Subcutaneous abdominal adipose tissue (tissue), 5 donors: Measurements from ENCODE around the gene IQCF2.
"Not testable (repeated sequence)": the region's sequence is repeated elsewhere in the genome, so short reads cannot be mapped to it uniquely, and the experiment has no call there.

Experiments used
- H3K27ac ChIP-seq: one replicate; pipeline ENCODE4 v1.7.0; 2013; ENCODE audit warnings: low read depth, mild to moderate bottlenecking, inconsistent platforms, low read length, moderate library complexity
- H3K27me3 ChIP-seq, 5 donors: one replicate each; pipeline ENCODE4 v1.7.0; 2013; ENCODE audit warnings: low read length in 5 of 5, inconsistent platforms in 1 of 5; ENCODE audit not compliant: control insufficient read depth in 5 of 5, insufficient read depth in 4 of 5
- H3K36me3 ChIP-seq, 5 donors: one replicate each; pipeline ENCODE4 v1.7.0; 2013; ENCODE audit warnings: low read length in 5 of 5; ENCODE audit not compliant: control insufficient read depth in 5 of 5, insufficient read depth in 5 of 5
- H3K4me1 ChIP-seq, 5 donors: one replicate each; pipeline ENCODE4 v1.7.0; 2013; ENCODE audit warnings: low read length in 5 of 5, mild to moderate bottlenecking in 3 of 5, moderate library complexity in 1 of 5; ENCODE audit not compliant: control insufficient read depth in 5 of 5, insufficient read depth in 5 of 5
- H3K4me3 ChIP-seq, 5 donors: one replicate each; pipeline ENCODE4 v1.7.0; 2013; ENCODE audit warnings: low read length in 5 of 5, low read depth in 1 of 5
- H3K9ac ChIP-seq, 5 donors: one replicate each; pipeline ENCODE4 v1.7.0; 2013; ENCODE audit warnings: low read length in 5 of 5, mild to moderate bottlenecking in 4 of 5, moderate library complexity in 3 of 5
- H3K9me3 ChIP-seq, 5 donors: one replicate each; pipeline ENCODE4 v1.7.0; 2013; ENCODE audit warnings: low read length in 5 of 5; ENCODE audit not compliant: control insufficient read depth in 5 of 5
- donor health status: healthy.
- donor health status: healthy.
- donor health status: healthy.
- donor health status: healthy.
- donor health status: healthy.

Gene IQCF2

DNA sequence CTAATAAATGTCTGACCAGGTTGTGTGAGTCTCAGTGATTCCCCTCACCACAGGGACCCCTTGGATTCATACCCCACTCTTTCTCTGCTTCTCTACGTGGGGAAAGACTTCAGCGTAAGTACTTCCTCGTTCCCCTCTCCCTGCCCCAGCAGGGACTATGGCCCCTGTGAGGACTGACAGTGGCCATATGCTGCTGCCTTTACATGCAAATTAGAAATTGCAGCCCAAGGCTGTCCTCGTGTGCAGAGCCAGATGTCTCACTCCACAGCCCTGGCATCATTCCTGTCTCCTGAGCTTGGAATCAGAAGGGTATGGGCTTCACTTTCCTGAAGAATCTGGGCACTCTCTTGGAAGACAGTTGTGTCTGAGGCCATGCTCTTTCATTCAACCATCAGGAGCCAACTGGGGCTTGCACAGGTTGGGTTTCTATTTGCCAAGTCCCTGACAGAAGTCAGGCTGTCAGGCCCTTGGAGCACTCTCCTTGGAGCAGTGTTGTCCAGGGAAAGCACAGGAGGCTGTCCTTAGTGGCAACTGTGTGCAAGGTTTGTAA is 30.5 kb upstream of the IQCF2 start:
- Histone ChIP-seq H3K4me1 (no peaks in the 10 kb centered on the region), H3K4me3 (no peak overlapping the region), H3K36me3 (no peaks in the 10 kb centered on the region), H3K27me3 (peaks cover 0 to 3% (median 0%) of the 10 kb centered on the region in 5 donors), H3K27ac (no peak overlapping the region), H3K9ac (no peak overlapping the region), H3K9me3 (peaks cover 0 to 21% (median 12%) of the 10 kb centered on the region in 5 donors)

- H3K36me3 ChIP-seq = no peaks in the 10 kb centered on the region
- H3K4me1 ChIP-seq = no peaks in the 10 kb centered on the region
- H3K9ac ChIP-seq = no peak overlapping the region
- H3K27me3 ChIP-seq = peaks cover 0 to 4% (median 0%) of the 10 kb centered on the region in 5 donors
- H3K4me3 ChIP-seq = no peak overlapping the region
- H3K27ac ChIP-seq = no peak overlapping the region
- no peaks in the 10 kb centered on the region for H3K9me3 ChIP-seq
Measured at GRCh38 chr3:51836606-51837005, 24.8 kb upstream of the IQCF2 start.

DNA sequence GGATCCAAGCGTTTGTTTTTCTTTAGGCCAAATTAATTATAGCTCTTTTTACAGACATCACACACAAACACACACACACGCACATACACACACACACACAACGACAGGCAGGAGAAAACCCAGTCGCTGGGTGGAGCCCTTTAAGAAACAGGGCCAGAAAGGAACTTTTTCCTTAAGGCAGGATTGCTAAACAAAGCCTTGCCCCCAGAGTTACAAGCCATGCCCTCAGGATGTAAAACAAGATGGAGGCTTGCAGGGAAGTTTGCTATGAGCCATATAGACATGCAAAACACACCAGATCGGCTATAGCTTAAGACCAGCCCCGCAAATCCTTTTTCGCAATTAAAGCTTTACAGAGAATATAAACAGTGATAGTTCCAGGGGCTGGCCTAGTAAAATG is 16.3 kb upstream of the IQCF2 start:
- no peaks in the 10 kb centered on the region for H3K4me1 ChIP-seq
- no peak overlapping the region for H3K4me3 ChIP-seq
- no peak overlapping the region for H3K9ac ChIP-seq
- H3K36me3 ChIP-seq = no peaks in the 10 kb centered on the region
- no peak overlapping the region for H3K27ac ChIP-seq
- peaks cover 0 to 2% (median 0%) of the 10 kb centered on the region in 5 donors for H3K27me3 ChIP-seq
- peaks cover 0 to 14% (median 3%) of the 10 kb centered on the region in 5 donors for H3K9me3 ChIP-seq

DNA sequence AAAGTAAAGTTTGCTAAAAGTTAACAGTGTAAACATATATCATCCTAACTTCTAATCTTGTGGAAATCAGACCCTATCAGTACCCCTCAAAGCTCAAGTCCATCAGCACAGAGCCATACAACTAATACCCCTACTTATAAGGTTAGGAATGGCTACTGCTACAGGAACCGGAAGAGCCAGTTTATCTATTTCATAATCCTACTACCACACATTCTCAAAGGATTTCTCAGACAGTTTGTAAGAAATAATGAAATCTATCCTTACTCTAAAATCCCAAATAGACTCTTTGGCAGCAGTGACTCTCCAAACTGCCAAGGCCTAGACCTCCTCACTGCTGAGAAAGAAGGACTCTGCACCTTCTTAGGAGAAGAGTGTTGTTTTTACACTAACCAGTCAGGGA is 6.0 kb upstream of the IQCF2 start:
- not testable (repeated sequence) for H3K36me3 ChIP-seq, H3K27me3 ChIP-seq, H3K9me3 ChIP-seq, H3K4me1 ChIP-seq, H3K4me3 ChIP-seq, H3K27ac ChIP-seq, H3K9ac ChIP-seq

GRCh38 chr3:51862886-51863285 is 1.5 kb downstream of the IQCF2 start:
- Histone ChIP-seq H3K9me3 (no peaks in the 10 kb centered on the region), H3K27me3 (no peaks in the 10 kb centered on the region), H3K27ac (no peak overlapping the region), H3K9ac (no peak overlapping the region), H3K36me3 (no peaks in the 10 kb centered on the region), H3K4me3 (no peak overlapping the region), H3K4me1 (no peaks in the 10 kb centered on the region)

DNA sequence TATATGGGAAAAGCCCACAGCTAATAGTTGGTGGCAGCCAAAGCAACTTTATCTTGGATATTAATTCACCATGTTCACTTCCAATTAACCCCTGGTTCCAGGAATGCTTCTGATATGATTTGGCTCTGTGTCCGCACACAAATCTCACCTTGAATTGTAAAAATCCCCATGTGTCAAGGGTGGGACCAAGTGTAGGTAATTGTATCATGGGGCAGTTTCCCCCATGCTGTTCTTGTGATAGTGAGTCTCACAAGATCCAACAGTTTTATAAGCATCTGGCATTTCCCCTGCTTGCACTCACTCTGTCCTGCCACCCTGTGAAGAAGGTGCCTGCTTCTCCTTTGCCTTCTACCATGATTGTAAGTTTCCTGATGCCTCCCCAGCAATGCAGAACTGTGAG is 7.5 kb downstream of the IQCF2 start:
- not testable (repeated sequence) for H3K36me3 ChIP-seq, H3K27me3 ChIP-seq, H3K27ac ChIP-seq, H3K4me3 ChIP-seq, H3K9me3 ChIP-seq, H3K9ac ChIP-seq, H3K4me1 ChIP-seq

GRCh38 chr3:51869304-51869703 is 7.9 kb downstream of the IQCF2 start:
- Histone ChIP-seq H3K4me1 (no peaks in the 10 kb centered on the region), H3K4me3 (no peak overlapping the region), H3K9me3 (no peaks in the 10 kb centered on the region), H3K27me3 (peaks cover 0 to 3% (median 0%) of the 10 kb centered on the region in 5 donors), H3K27ac (no peak overlapping the region), H3K36me3 (no peaks in the 10 kb centered on the region), H3K9ac (no peak overlapping the region)

GRCh38 chr3:51873253-51873766 is 11.9 kb downstream of the IQCF2 start:
- Histone ChIP-seq H3K4me3 (no peak overlapping the region), H3K36me3 (no peaks in the 10 kb centered on the region), H3K27ac (no peak overlapping the region), H3K9ac (no peak overlapping the region), H3K27me3 (peaks cover 0 to 10% (median 0%) of the 10 kb centered on the region in 5 donors), H3K4me1 (no peaks in the 10 kb centered on the region), H3K9me3 (no peaks in the 10 kb centered on the region)

GRCh38 chr3:51873876-51874275 is 12.5 kb downstream of the IQCF2 start:
- no peaks in the 10 kb centered on the region for H3K36me3 ChIP-seq
- H3K4me1 ChIP-seq = no peaks in the 10 kb centered on the region
- H3K27ac ChIP-seq = no peak overlapping the region
- H3K9me3 ChIP-seq = no peaks in the 10 kb centered on the region
- H3K27me3 ChIP-seq = peaks cover 0 to 10% (median 4%) of the 10 kb centered on the region in 5 donors
- no peak overlapping the region for H3K9ac ChIP-seq
- H3K4me3 ChIP-seq = no peak overlapping the region

DNA sequence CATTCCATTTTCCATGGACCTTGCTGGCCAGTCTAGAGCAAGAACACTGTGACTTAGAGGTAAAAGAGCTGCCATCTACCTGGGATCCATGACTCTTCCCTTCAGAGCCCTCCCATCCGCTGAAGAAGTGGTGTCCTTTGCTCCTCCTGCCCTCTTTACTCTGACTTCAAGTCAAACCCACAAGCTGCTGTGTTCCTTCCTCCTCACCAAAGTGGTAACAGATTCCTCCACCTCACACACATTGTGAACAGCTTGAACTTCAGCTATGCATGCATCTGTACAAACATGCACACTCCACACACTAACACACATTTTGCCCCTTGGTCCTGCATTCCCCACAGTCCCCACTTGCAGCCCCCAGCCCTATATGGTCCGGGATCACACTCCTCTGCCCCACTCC is 13.0 kb downstream of the IQCF2 start:
- Histone ChIP-seq H3K4me1 (no peaks in the 10 kb centered on the region), H3K36me3 (no peaks in the 10 kb centered on the region), H3K9ac (no peak overlapping the region), H3K27me3 (peaks cover 0 to 10% (median 4%) of the 10 kb centered on the region in 5 donors), H3K27ac (no peak overlapping the region), H3K9me3 (no peaks in the 10 kb centered on the region), H3K4me3 (no peak overlapping the region)
